Kidney (tissue), 14 donors: ENCODE results near the gene C11orf71. TPM values are rescaled to one million over a fixed set of nuclear protein-coding genes. Genes with fewer than 3 reads are reported as not detected.

ENCODE experiments used
- DNase-seq, 5 donors: peaks; one replicate each; pipeline ENCODE4 v3.0.0-alpha.2; 2013 to 2020
- FAIRE-seq: peaks from 2 replicates; lab custom pipeline; 2012; peaks lifted over from hg19 to GRCh38; lab: Jason Lieb, UNC
- H3K27ac ChIP-seq, 2 donors: one replicate each; pipeline ENCODE4 v1.7.0; 2013; ENCODE audit warnings: low read depth in 2 of 2, low read length in 2 of 2, inconsistent platforms in 1 of 2
- H3K27me3 ChIP-seq: one replicate; pipeline ENCODE4 v1.7.1; 2013; ENCODE audit warnings: low read length, inconsistent platforms; ENCODE audit not compliant: control insufficient read depth, insufficient read depth
- H3K36me3 ChIP-seq, 3 donors: one replicate each; pipeline versions ENCODE4 v1.7.0 to v1.7.1; 2013; ENCODE audit warnings: low read length in 3 of 3, control low read depth in 1 of 3, inconsistent platforms in 1 of 3; ENCODE audit not compliant: insufficient read depth in 3 of 3, control insufficient read depth in 2 of 3
- H3K4me1 ChIP-seq, 3 donors: one replicate each; pipeline versions ENCODE4 v1.7.0 to v1.7.1; 2013; ENCODE audit warnings: low read length in 3 of 3, inconsistent platforms in 1 of 3, low read depth in 1 of 3; ENCODE audit not compliant: control insufficient read depth in 2 of 3, insufficient read depth in 2 of 3
- H3K4me3 ChIP-seq, 3 donors: one replicate each; pipeline versions ENCODE4 v1.7.0 to v1.8.1; 2013; ENCODE audit warnings: low read length in 3 of 3, control low read depth in 1 of 3, inconsistent platforms in 1 of 3
- H3K9ac ChIP-seq, 3 donors: one replicate each; pipeline versions ENCODE4 v1.7.0 to v1.7.1; 2013; ENCODE audit warnings: low read length in 3 of 3, control low read depth in 1 of 3, inconsistent platforms in 1 of 3
- H3K9me3 ChIP-seq, 3 donors: one replicate each; pipeline versions ENCODE4 v1.7.0 to v1.7.1; 2013; ENCODE audit warnings: low read length in 3 of 3, control low read depth in 1 of 3, inconsistent platforms in 1 of 3; ENCODE audit not compliant: control insufficient read depth in 2 of 3, insufficient read depth in 1 of 3
- intact Hi-C: fragments of 100-400 bp; cut with DNase I; formaldehyde crosslinking; loops from one replicate; pipeline ENCODE4 v1.11.1; 2022
- polyA plus RNA-seq: library from polyadenylated mRNA; stranded (reverse); fragments of 350-450 nt; fragmentation: Illumina TruSeq; extraction: RNeasy Lipid Tissue Mini Kit (QIAGEN cat#74804); gene quantifications from one replicate; pipeline ENCODE4 v1.2.3, GENCODE V29; 2014; ENCODE audit warnings: low read depth, low replicate concordance; ENCODE audit not compliant: insufficient read depth
- total RNA-seq: library from RNA; stranded (reverse); fragmentation: NEBNext Ultra II Directional; extraction: Animal tissue kit (Norgen Biotek cat#: 25700); gene quantifications from one replicate; pipeline ENCODE4 v1.2.1, GENCODE V29; 2021
- TF ChIP-seq, protein P1 (sequence below): IDR thresholded peaks from 3 replicates; pipeline ENCODE4 v1.5.1; 2012; ENCODE audit warnings: mild to moderate bottlenecking, moderate library complexity, borderline replicate concordance; ENCODE audit not compliant: insufficient read depth; ENCODE audit errors: extremely low read depth
- donor health status: control.
- donor health status: control.
- donor health status: control.
- donor health status: control.
- donor health status: control.
- donor health status: DM: yes; HTN: yes; CAD: no.
- donor health status: Normal renal cell carcinoma (clear cell type).

Gene C11orf71
- total and polyA plus RNA-seq, 2 donors from 2014 or later: 12.3 to 21.2 TPM

GRCh38 chr11:114439229-114440120 lies 39.2 kb upstream of the C11orf71 start, which contains the start of gene REXO2:
REXO2 (plus strand) TSS chr11:114439467; CDS start chr11:114439529, 62 bp downstream.
- peak within 1 kb of the TSS; percentile 85 to 96 (median 86) for H3K4me3 ChIP-seq
- TF ChIP-seq, protein P1, sequence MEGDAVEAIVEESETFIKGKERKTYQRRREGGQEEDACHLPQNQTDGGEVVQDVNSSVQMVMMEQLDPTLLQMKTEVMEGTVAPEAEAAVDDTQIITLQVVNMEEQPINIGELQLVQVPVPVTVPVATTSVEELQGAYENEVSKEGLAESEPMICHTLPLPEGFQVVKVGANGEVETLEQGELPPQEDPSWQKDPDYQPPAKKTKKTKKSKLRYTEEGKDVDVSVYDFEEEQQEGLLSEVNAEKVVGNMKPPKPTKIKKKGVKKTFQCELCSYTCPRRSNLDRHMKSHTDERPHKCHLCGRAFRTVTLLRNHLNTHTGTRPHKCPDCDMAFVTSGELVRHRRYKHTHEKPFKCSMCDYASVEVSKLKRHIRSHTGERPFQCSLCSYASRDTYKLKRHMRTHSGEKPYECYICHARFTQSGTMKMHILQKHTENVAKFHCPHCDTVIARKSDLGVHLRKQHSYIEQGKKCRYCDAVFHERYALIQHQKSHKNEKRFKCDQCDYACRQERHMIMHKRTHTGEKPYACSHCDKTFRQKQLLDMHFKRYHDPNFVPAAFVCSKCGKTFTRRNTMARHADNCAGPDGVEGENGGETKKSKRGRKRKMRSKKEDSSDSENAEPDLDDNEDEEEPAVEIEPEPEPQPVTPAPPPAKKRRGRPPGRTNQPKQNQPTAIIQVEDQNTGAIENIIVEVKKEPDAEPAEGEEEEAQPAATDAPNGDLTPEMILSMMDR: peak; percentile 15
- peak within 1 kb of the TSS; percentile 83 to 96 (median 85) for H3K9ac ChIP-seq
- no peaks in the 10 kb centered on the region for H3K27me3 ChIP-seq
- intact Hi-C loops: no loop called here
- peaks cover 0 to 25% (median 10%) of the 10 kb centered on the region in 3 donors for H3K4me1 ChIP-seq
- no peaks in the 10 kb centered on the region for H3K36me3 ChIP-seq
- H3K27ac ChIP-seq: peak within 1 kb of the TSS; percentile 71 to 87
- H3K9me3 ChIP-seq: no peaks in the 10 kb centered on the region
- FAIRE-seq (peak; percentile 84), DNase-seq (peak; percentile 93 to 98 (median 97))

DNA sequence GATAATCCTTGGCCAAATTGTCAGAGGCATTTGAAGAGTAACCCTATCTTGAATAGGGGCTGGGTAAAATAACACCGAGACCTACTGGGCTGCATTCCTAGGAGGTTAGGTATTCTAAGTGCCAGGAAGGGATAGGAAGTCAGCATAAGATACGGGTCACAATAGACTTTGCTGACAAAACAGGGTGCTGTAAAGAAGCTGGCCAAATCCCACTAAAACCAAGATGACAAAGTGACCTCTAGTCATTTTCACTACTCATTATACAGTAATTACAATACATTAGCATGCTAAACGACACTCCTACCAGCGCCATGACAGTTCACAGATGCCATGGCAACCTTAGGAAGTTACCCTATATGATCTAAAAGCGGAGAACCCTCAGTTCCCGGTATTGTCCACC lies 38.0 kb upstream of the C11orf71 start:
- FAIRE-seq: no peak
- Histone ChIP-seq H3K9ac (no peak overlapping the region), H3K36me3 (no peaks in the 10 kb centered on the region), H3K4me1 (peaks cover 0 to 17% (median 7%) of the 10 kb centered on the region in 3 donors), H3K4me3 (no peak overlapping the region), H3K27me3 (no peaks in the 10 kb centered on the region), H3K9me3 (no peaks in the 10 kb centered on the region), H3K27ac (no peak overlapping the region)
- TF ChIP-seq, protein P1: no peak
- DNase-seq: peak in 2 of 5 donors; percentile 49 to 55
- intact Hi-C loops: no loop called here

GRCh38 chr11:114433376-114433775 lies 33.1 kb upstream of the C11orf71 start:
- DNase-seq (no peak), FAIRE-seq (no peak)
- Histone ChIP-seq H3K9ac (no peak overlapping the region), H3K4me3 (no peak overlapping the region), H3K27me3 (no peaks in the 10 kb centered on the region), H3K4me1 (no peaks in the 10 kb centered on the region), H3K9me3 (no peaks in the 10 kb centered on the region), H3K27ac (no peak overlapping the region), H3K36me3 (no peaks in the 10 kb centered on the region)
- intact Hi-C loops: no loop called here
- TF ChIP-seq, protein P1: no peak
